Heart right ventricle (tissue), 16 donors: ENCODE results near the gene PRR19. TPM values are rescaled to one million over a fixed set of nuclear protein-coding genes. Genes with fewer than 3 reads are reported as not detected.

ENCODE experiments used
- ATAC-seq, 8 donors: fragments of 200-7000 bp; cut with Tn5 transposase; one replicate each; pipeline ENCODE4 v1.9.1; 2020; ENCODE audit warnings: mild to moderate bottlenecking in 8 of 8, moderate library complexity in 8 of 8, moderate number of reproducible peaks in 1 of 8
- DNase-seq, 2 donors: peaks; one replicate each; pipeline ENCODE4 v3.0.0-alpha.2; 2020
- H3K27ac ChIP-seq, 10 donors: fragments of 200-600 bp; sonication (generic) in 2 of 10; one replicate each; pipeline versions ENCODE4 v1.5.0 to v1.8.0; 2020 to 2022; ENCODE audit warnings: mild to moderate bottlenecking in 3 of 10
- H3K27me3 ChIP-seq, 7 donors: fragments of 200-600 bp; one replicate each; pipeline ENCODE4 v1.8.0; 2021 to 2022; ENCODE audit warnings: mild to moderate bottlenecking in 2 of 7
- H3K36me3 ChIP-seq, 9 donors: fragments of 200-600 bp; sonication (generic) in 1 of 9; one replicate each; pipeline versions ENCODE4 v1.5.0 to v1.8.0; 2020 to 2022; ENCODE audit warnings: mild to moderate bottlenecking in 2 of 9
- H3K4me1 ChIP-seq, 9 donors: fragments of 200-600 bp; sonication (generic) in 1 of 9; one replicate each; pipeline versions ENCODE4 v1.5.0 to v1.8.0; 2020 to 2022; ENCODE audit warnings: mild to moderate bottlenecking in 4 of 9
- H3K4me3 ChIP-seq, 10 donors: fragments of 200-600 bp; sonication (generic) in 2 of 10; one replicate each; pipeline versions ENCODE4 v1.5.0 to v1.8.0; 2020 to 2022; ENCODE audit warnings: mild to moderate bottlenecking in 7 of 10, moderate library complexity in 2 of 10
- H3K9me3 ChIP-seq, 11 donors: fragments of 200-600 bp in 10 of 11; sonication (generic) in 2 of 11; one replicate each; pipeline versions ENCODE4 v1.5.0 to v1.8.0; 2013 to 2022; ENCODE audit warnings: mild to moderate bottlenecking in 2 of 11, control low read depth in 1 of 11, moderate library complexity in 1 of 11
- WGBS, 2 donors: extraction: QIAGEN DNeasy Blood & Tissue Kit; methylation state at CpG; one replicate each; pipeline ENCODE4 v1.1.7; 2013; ENCODE audit warnings: inconsistent platforms in 1 of 2; 5-methylcytosine and 5-hydroxymethylcytosine counted together
- intact Hi-C, 10 donors: fragments of 100-400 bp; cut with DNase I; formaldehyde crosslinking; loops; one replicate each; pipeline versions ENCODE4 v1.11.1 to v1.14.2; 2022
- polyA plus RNA-seq, 2 donors: library from polyadenylated mRNA; stranded (reverse); fragments of 200-250 nt; gene quantifications; one replicate each; pipeline ENCODE4 v1.2.3, GENCODE V29; 2013
- total RNA-seq, 10 donors: library from RNA; stranded (reverse); fragmentation: NEBNext Ultra II Directional in 3 of 10; extraction: Animal tissue kit (Norgen Biotek cat#: 25700) in 3 of 10; gene quantifications; one replicate each; pipeline versions ENCODE4 v1.2.1 to v1.2.4, GENCODE V29; 2021 to 2023
- TF ChIP-seq, protein P1 (sequence below), 9 donors: fragments of 200-600 bp; sonication (generic) in 2 of 9; IDR thresholded peaks; one replicate each; pipeline versions ENCODE4 v1.5.0 to v1.8.0; 2021 to 2022; ENCODE audit warnings: antibody characterized with exemption in 9 of 9, mild to moderate bottlenecking in 5 of 9, moderate library complexity in 1 of 9
- donor health status: Arrhythmogenic right ventricular cardiomyopathy.
- donor health status: ischemic (EF 13 %, LVEDD 7.1; RV severe dilation, severe dysfunction).
- donor health status: healthy with polysubstance abuse.
- donor health status: DM: no; HTN: yes; CAD: no.
- donor health status: DM: no; HTN: no; CAD: no.
- donor health status: ischemic (EF 25% LVEDD 6.9; RV normal size, moderate dysfunction).
- donor health status: ischemic (EF 25% LVEDD 5.7; RV mildly dilated, moderate dysfunction).
- donor health status: healthy.
- donor health status: DM: yes; HTN: yes; CAD: no.
- donor health status: Ischemic cardiomyopathy.
- donor health status: ischemic (EF 35%, LVEDD 5.7; RV mildly dilated, moderate dysfunction).
- donor health status: nonischemic (EF 11% LVEDD 7.7; RV severe dilation, severe dysfunction).
- donor health status: DM: yes; HTN: yes; CAD: no.
- donor health status: PGD.
- donor health status: ischemic (EF 29% LVEDD 5.4; RV normal size, mild dysfunction).
- donor health status: nonischemic (EF 23%, LVEDD 6.1; RV moderate dilation, normal function).

PRR19 gene
- total and polyA plus RNA-seq, 12 donors: 0.16 to 0.21 (median 0.18) TPM; not detected in 7

DNA sequence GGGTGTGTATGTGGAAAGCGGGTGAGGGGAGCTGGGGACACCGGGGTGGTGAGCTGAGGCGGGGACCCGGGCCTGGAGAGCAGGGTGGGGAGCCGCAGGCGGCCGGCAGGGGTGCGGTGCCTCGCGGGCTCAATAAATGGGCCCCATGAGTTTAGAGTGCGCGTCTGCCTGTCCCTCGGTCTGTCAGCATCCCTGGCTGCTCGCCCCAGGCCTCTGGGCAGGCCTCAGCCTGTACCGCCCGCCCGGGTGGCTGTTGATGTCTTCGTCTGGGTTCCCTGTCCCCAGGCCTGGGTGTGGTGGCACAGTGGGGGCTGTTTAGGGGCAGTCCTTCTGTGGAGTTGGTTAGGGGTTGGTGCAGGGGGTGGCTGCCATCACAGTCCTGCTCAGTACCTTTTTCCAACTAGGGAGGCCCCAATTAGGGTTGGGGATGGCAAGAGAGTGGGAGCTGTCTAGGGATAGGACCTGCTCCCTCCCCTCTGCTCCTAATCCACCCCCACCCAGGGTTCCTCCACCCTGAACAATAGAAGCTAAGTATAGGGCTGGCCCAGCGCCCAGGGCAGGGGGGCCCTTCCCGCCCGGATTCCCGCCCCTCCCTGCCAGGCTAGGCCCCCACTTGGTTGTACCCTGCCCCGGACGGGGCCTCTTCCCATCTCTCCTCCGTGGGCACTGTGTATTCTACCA, 20.6 kb upstream of the PRR19 start:
- TF ChIP-seq, protein P1, sequence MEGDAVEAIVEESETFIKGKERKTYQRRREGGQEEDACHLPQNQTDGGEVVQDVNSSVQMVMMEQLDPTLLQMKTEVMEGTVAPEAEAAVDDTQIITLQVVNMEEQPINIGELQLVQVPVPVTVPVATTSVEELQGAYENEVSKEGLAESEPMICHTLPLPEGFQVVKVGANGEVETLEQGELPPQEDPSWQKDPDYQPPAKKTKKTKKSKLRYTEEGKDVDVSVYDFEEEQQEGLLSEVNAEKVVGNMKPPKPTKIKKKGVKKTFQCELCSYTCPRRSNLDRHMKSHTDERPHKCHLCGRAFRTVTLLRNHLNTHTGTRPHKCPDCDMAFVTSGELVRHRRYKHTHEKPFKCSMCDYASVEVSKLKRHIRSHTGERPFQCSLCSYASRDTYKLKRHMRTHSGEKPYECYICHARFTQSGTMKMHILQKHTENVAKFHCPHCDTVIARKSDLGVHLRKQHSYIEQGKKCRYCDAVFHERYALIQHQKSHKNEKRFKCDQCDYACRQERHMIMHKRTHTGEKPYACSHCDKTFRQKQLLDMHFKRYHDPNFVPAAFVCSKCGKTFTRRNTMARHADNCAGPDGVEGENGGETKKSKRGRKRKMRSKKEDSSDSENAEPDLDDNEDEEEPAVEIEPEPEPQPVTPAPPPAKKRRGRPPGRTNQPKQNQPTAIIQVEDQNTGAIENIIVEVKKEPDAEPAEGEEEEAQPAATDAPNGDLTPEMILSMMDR (IDR thresholded peaks at IDR 0.05): no peak
- intact Hi-C loops: loop anchor here in 3 of 10 donors (2.0 to 5.0 kb wide), 3 partner anchors 34 to 141 kb away; no protein-coding TSS in a partner anchor
- peak; percentile 1 to 48 (median 31) for ATAC-seq

DNA sequence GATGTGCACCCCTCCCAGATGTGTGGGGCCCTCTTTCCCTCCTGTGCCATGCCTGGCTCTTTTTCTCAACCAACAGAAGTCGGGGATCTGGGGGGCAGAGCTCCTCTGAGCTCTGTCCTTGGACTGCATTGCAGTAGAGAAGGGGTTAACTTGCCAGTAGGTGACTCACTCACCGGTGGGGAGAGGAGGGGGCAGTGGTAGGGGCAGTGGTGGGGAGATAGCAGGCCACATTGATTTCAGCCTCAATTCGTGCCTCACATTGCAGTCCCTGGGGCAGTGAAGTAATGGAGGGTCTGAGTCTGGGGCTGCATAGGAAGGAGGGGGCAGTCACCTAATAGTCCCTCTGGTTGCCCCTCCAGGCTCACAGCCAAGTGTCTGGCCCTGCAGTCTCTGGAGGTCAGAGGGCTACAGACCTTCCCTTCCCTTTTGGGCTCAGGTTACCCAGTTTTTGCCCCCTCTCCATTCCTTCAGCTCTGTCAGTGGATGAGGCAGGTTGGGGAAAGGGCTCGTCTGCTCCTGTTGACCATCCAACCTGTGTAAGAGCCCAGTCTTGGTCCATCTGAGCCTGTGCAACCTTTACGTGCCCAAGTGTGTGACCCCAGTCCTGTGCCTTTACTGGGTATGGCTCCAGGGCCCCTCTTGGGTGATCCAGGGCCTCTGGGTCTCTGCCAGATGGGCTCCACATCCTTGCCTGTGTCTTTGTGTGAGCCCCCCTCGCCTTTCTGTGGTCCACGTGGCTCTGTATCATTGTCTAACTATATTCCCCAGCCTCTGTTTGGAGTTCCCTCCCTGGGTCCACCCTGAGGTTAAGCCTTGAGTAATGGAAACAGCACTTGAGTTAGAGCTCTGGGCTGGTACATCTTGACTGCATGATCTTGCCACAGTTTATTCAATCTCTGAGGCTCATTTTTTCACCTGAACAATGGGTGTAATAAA, 19.8 kb upstream of the PRR19 start:
- intact Hi-C loops: loop anchor here in 3 of 10 donors (2.0 to 5.0 kb wide), 3 partner anchors 35 to 140 kb away; no protein-coding TSS in a partner anchor
- peak overlapping the region in 8 of 10 donors; percentile 63 to 94 (median 82) for H3K4me3 ChIP-seq
- H3K4me1 ChIP-seq: peaks cover 47 to 86% (median 80%) of the 10 kb centered on the region in 9 donors
- DNase-seq (peak in 1 of 2 donors; percentile 29), ATAC-seq (peak in 1 of 8 donors; percentile 3)
- peak overlapping the region; percentile 91 to 99 (median 96) for H3K27ac ChIP-seq
- H3K36me3 ChIP-seq: peaks cover 0 to 5% (median 2%) of the 10 kb centered on the region in 9 donors
- WGBS, 2 donors: 18 to 24% methylated on average over 7 of the region's 7 CpGs
- TF ChIP-seq, protein P1 (IDR thresholded peaks at IDR 0.05): no peak
- H3K9me3 ChIP-seq: no peaks in the 10 kb centered on the region
- no peaks in the 10 kb centered on the region for H3K27me3 ChIP-seq

More for the DNA sequence above, 20.6 kb upstream of the PRR19 start:
- Histone ChIP-seq H3K27ac (peak overlapping the region; percentile 91 to 99 (median 96)), H3K36me3 (peaks cover 0 to 4% (median 0%) of the 10 kb centered on the region in 9 donors), H3K9me3 (no peaks in the 10 kb centered on the region), H3K4me1 (peaks cover 47 to 87% (median 80%) of the 10 kb centered on the region in 9 donors), H3K27me3 (no peaks in the 10 kb centered on the region), H3K4me3 (peak overlapping the region; percentile 63 to 94 (median 82))
- peak; percentile 73 to 85 for DNase-seq
- 5 to 6% methylated on average over 25 of the region's 25 CpGs for WGBS, 2 donors

DNA sequence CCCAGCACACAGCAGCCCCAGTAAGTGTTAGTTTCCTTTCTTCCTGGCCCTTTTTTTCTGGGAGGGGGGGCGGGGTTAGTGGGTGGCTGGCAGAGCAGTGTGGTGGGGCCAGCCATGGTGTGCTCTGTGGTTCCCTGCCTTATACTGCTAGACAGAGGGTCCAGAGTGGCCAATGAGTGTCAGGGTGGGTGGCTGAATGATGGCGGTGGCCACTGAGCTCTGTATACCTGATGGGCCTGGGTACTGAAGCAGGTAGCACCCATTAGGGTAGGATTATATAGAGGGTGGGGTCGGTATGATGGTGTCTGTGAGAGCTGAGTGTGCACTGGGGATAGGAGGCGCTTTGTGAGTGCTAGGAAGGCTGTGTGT, 19.1 kb upstream of the PRR19 start:
- intact Hi-C loops: loop anchor here in 2 of 10 donors (5.0 kb wide), 2 partner anchors 36 to 139 kb away; no protein-coding TSS in a partner anchor
- 47 to 55% methylated on average over 4 of the region's 4 CpGs for WGBS, 2 donors
- H3K27ac ChIP-seq: peak overlapping the region; percentile 91 to 99 (median 96)
- DNase-seq (no peak), ATAC-seq (no peak)
- peaks cover 40 to 80% (median 73%) of the 10 kb centered on the region in 9 donors for H3K4me1 ChIP-seq
- H3K27me3 ChIP-seq: no peaks in the 10 kb centered on the region
- peaks cover 0 to 12% (median 9%) of the 10 kb centered on the region in 9 donors for H3K36me3 ChIP-seq
- TF ChIP-seq, protein P1 (IDR thresholded peaks at IDR 0.05): no peak
- H3K9me3 ChIP-seq: no peaks in the 10 kb centered on the region
- peak overlapping the region in 7 of 10 donors; percentile 5 to 76 (median 56) for H3K4me3 ChIP-seq
